Measurements from ENCODE around the gene MB. TPM values are rescaled to one million over a fixed set of nuclear protein-coding genes. Genes with fewer than 3 reads are reported as not detected.

Gene MB
- total RNA-seq, 1 experiment from 2014 or later: 1.5 TPM

- intact Hi-C loops (cut with micrococcal nuclease): no loop called here
- H3K36me3 ChIP-seq (ENCODE audit: control insufficient read depth in 1 of 2, insufficient read depth in 2 of 2, low read length in 2 of 2): no peaks in the 10 kb centered on the region
- ChIA-PET CTCF (no interaction called here), POLR2A (no interaction called here), RAD21 (ENCODE audit: low non-redundant PET in 1 of 2, low total read pairs in 2 of 2, uncharacterized antibody in 2 of 2, unreplicated experiment in 2 of 2) (no interaction called here)
- H3K4me2 ChIP-seq (ENCODE audit: low read length): no peak overlapping the region
- no peak overlapping the region for H2AFZ ChIP-seq (ENCODE audit: low read depth, low read length, poor library complexity, severe bottlenecking)
- H3K9me2 ChIP-seq (ENCODE audit: insufficient read depth): no peaks in the 10 kb centered on the region
- H4K20me1 ChIP-seq (ENCODE audit: insufficient read depth): no peaks in the 10 kb centered on the region
- no peak overlapping the region for H3K9ac ChIP-seq (ENCODE audit: low read length)
- TF ChIP-seq EZH2phosphoT487 (IDR thresholded peaks at IDR 0.05; ENCODE audit: borderline replicate concordance): no peak
- TF ChIP-seq FOSL1 (IDR thresholded peaks at IDR 0.05; ENCODE audit: low read depth): no peak
- TF ChIP-seq, protein P1, sequence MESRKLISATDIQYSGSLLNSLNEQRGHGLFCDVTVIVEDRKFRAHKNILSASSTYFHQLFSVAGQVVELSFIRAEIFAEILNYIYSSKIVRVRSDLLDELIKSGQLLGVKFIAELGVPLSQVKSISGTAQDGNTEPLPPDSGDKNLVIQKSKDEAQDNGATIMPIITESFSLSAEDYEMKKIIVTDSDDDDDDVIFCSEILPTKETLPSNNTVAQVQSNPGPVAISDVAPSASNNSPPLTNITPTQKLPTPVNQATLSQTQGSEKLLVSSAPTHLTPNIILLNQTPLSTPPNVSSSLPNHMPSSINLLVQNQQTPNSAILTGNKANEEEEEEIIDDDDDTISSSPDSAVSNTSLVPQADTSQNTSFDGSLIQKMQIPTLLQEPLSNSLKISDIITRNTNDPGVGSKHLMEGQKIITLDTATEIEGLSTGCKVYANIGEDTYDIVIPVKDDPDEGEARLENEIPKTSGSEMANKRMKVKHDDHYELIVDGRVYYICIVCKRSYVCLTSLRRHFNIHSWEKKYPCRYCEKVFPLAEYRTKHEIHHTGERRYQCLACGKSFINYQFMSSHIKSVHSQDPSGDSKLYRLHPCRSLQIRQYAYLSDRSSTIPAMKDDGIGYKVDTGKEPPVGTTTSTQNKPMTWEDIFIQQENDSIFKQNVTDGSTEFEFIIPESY (IDR thresholded peaks at IDR 0.05; ENCODE audit: extremely low read depth, insufficient replicate concordance, low read length): no peak
- no peak for TF ChIP-seq ELF1 (IDR thresholded peaks at IDR 0.05; ENCODE audit: borderline replicate concordance, low read depth)
- no peak for TF ChIP-seq SIN3A (IDR thresholded peaks at IDR 0.05; ENCODE audit: low read depth)
- no peak for TF ChIP-seq RAD21 (IDR thresholded peaks at IDR 0.05; ENCODE audit: low read depth)
- no peak for TF ChIP-seq YY1 (IDR thresholded peaks at IDR 0.05; ENCODE audit: extremely low read depth, insufficient replicate concordance, low read depth, low read length)
- TF ChIP-seq CTCF (IDR thresholded peaks at IDR 0.05 in 2 of 3, conservative IDR thresholded peaks at IDR 0.05 in 1 of 3; ENCODE audit: borderline replicate concordance in 1 of 3, insufficient read depth in 1 of 3, low read depth in 2 of 3, low read length in 2 of 3): no peak
- no peak for TF ChIP-seq ZNF274 (IDR thresholded peaks at IDR 0.05; ENCODE audit: low read depth, low read length)
- H3K79me2 ChIP-seq (ENCODE audit: insufficient read depth, low read length): no peaks in the 10 kb centered on the region
- ATAC-seq: no peak
- BruUV-seq (replicated peaks): no TSS peak
- H3K4me3 ChIP-seq (replicated peaks in 1 of 2; ENCODE audit: low read depth in 1 of 2, low read length in 2 of 2): no peak overlapping the region
- no peaks in the 10 kb centered on the region for H3K9me3 ChIP-seq (ENCODE audit: control insufficient read depth in 1 of 2, insufficient read depth in 1 of 2, low read depth in 1 of 2, low read length in 2 of 2)
- no peak overlapping the region for H3K27ac ChIP-seq (ENCODE audit: low read depth, low read length)
- no peaks in the 10 kb centered on the region for H3K27me3 ChIP-seq (ENCODE audit: insufficient read depth, low read length)
- DNase-seq (ENCODE audit: low read depth, low spot score): no peak
- peaks cover 24 to 28% of the 10 kb centered on the region in 2 experiments for H3K4me1 ChIP-seq (ENCODE audit: control insufficient read depth in 1 of 2, insufficient read depth in 2 of 2, low read length in 2 of 2)
These were observed 49.6 kb downstream of the MB start for GRCh38 chr22:35567351-35568141.
